NCI-H146 (cell line): ENCODE results near the gene SEMA4B.
"Not testable (repeated sequence)": the region's sequence is repeated elsewhere in the genome, so short reads cannot be mapped to it uniquely, and the experiment has no call there.

Source experiments
- DNase-seq: peaks from one replicate; lab custom pipeline; 2025; lab: John Stamatoyannopoulos, UW

SEMA4B gene

DNA sequence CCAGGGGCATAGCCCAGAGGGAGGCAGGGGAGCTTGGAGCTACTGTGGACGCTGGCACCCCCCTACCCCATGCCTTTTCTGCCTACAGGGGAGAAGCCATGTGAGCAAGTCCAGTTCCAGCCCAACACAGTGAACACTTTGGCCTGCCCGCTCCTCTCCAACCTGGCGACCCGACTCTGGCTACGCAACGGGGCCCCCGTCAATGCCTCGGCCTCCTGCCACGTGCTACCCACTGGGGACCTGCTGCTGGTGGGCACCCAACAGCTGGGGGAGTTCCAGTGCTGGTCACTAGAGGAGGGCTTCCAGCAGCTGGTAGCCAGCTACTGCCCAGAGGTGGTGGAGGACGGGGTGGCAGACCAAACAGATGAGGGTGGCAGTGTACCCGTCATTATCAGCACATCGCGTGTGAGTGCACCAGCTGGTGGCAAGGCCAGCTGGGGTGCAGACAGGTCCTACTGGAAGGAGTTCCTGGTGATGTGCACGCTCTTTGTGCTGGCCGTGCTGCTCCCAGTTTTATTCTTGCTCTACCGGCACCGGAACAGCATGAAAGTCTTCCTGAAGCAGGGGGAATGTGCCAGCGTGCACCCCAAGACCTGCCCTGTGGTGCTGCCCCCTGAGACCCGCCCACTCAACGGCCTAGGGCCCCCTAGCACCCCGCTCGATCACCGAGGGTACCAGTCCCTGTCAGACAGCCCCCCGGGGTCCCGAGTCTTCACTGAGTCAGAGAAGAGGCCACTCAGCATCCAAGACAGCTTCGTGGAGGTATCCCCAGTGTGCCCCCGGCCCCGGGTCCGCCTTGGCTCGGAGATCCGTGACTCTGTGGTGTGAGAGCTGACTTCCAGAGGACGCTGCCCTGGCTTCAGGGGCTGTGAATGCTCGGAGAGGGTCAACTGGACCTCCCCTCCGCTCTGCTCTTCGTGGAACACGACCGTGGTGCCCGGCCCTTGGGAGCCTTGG is 27.0 kb downstream of the SEMA4B start:
- no peak for DNase-seq

- DNase-seq = no peak
Measured at GRCh38 chr15:90228960-90229359, 27.8 kb downstream of the SEMA4B start.

- DNase-seq = no peak
Measured at GRCh38 chr15:90230071-90230494, 29.0 kb downstream of the SEMA4B start.

DNA sequence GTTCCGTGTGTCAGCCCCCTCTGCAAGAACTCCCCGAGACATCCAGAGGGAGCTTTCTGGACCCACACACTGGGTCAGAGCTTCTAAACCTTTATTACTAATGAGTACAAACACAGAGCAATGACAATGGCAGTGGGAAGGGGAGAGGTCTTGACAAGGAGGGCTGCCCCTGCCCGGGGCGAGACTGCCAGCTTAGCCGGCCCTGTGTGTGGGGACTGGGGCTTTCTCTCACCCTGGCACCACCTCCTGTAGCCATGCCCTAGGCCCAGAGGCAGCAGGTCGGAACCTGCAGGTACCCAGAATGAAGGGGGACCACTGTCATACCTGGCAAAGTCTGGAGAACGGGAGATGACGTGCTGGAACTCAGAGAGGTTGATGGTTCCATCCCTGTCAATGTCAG is 29.5 kb downstream of the SEMA4B start:
- no peak for DNase-seq

- DNase-seq = no peak
Measured at GRCh38 chr15:90231028-90232017, 30.2 kb downstream of the SEMA4B start.

- no peak for DNase-seq
Measured at GRCh38 chr15:90232196-90232595, 31.1 kb downstream of the SEMA4B start.

GRCh38 chr15:90232941-90233386 is 31.8 kb downstream of the SEMA4B start:
- DNase-seq = no peak

DNA sequence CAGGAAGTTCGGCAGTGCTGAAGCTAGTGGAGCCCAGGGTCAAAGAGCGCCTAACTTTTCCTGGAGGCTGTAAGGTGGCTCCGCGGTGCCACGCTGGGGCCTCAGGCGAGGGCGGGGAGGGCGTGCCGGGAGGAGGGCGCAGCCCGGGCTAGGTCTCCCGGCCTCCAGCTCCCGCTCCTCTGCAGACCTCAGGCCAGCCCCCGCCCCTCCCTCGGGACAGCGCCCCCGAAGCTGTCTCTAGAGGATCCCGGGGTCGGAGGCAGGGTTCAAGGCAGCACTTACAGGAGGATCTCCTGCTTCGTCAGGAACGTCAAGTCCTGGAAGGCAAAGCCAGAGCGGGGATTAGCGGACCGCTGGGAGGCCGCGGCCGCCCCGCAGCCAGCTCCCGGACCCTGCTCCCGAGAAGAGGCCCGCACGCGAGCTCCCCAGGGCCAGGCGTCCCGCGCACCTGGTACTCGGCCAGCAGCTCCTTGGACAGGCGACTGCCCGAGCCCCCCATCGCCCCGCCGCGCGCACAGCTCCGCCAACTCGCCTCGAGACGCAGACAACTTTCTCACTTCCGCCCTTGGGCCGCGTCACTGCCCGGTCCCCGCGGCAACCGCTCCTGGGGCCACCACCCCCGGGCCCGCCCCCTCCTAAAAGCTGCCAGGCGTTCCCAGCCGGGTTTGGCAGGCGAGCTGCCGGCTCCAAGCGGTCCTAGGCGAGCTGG is 32.4 kb downstream of the SEMA4B start, which contains the start of gene CIB1:
TSS of gene CIB1 (minus strand) at position 555 of the 709 bp plus-strand sequence. CDS start at position 499, 56 bp downstream.
- peak; percentile 88 for DNase-seq

GRCh38 chr15:90234096-90234988 is 33.2 kb downstream of the SEMA4B start, which contains the start of gene GDPGP1:
GDPGP1 (plus strand) TSS chr15:90234209; CDS start chr15:90240909, 6,700 bp downstream.
- no peak for DNase-seq

DNA sequence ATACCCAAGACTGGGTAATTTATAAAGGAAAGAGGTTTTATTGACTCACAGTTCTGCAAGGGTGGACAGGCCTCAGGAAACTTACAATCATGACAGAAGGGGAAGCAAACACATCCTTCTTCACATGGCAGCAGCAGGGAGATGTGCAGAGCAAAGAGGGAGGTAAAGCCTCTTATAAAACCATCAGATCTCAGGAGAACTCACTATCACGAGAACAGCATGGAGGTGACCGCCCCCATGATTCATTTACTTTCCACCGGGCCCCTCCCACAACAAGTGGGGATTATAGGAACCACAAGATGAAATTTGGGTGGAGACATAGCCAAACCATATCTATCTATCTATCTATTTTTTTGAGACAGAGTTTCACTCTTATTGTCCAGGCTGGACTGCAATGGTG is 38.2 kb downstream of the SEMA4B start:
- DNase-seq = no peak

GRCh38 chr15:90240856-90241255 is 39.7 kb downstream of the SEMA4B start:
- no peak for DNase-seq

DNA sequence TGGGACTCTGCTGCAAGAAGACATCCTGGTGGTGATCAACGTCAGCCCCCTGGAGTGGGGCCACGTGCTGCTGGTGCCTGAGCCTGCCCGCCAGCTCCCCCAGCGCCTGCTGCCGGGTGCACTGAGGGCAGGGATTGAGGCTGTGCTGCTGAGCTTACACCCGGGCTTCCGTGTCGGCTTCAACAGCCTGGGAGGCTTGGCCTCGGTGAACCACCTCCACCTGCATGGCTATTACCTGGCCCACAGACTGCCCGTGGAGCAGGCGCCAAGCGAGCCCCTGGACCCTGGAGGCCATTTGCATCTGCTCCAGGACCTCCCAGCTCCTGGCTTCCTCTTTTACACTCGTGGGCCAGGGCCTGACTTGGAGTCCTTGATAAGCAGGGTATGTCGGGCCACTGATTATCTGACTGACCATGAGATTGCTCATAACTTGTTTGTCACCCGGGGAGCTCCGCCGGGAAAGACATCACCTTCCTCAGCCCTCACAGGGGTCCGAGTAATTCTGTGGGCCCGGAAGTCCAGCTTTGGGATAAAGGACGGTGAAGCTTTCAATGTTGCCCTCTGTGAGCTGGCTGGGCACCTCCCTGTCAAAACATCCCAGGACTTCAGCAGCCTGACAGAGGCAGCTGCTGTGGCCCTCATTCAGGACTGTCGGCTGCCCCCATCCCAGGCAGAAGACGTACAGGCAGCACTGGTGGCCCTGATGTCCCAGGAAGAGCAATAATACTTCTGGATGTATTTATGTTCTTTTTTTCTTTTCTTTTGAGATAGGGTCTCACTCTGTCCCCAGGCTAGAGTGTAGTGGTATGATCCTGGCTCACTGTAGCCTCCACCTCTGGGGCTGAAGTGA is 40.4 kb downstream of the SEMA4B start:
- DNase-seq = no peak

DNA sequence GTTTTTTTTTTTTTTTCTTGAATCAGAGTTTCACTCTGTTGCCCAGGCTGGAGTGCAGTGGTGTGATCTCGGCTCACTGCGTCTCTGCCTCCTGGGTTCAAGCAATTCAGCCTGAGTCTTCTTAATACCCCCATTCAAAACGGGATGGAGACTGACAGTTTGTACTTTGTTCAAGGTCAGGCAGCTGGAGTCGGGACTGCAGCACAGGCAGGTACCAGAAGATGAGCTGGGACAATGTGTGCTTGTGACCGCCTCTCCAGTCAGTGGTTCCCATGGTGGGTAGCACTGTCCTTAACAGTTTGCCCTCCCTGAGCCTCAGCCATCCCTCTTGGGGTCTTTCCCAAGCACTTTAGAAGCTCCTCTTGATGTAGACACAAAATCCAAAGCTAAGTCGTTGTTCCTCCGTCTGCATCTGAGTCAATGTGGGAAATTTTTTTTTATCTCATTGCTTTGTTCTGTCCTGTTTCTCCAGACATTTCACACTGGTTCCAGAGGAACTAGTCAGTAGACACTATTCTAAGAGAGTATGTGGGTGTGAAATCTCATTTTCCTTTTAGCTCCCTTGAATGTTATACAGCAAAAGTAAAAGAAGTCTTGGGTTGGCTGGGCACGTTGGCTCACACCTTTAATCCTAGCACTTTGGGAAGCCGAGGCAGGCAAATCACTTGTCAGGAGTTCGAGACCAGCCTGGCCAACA is 43.0 kb downstream of the SEMA4B start:
- DNase-seq = no peak

DNA sequence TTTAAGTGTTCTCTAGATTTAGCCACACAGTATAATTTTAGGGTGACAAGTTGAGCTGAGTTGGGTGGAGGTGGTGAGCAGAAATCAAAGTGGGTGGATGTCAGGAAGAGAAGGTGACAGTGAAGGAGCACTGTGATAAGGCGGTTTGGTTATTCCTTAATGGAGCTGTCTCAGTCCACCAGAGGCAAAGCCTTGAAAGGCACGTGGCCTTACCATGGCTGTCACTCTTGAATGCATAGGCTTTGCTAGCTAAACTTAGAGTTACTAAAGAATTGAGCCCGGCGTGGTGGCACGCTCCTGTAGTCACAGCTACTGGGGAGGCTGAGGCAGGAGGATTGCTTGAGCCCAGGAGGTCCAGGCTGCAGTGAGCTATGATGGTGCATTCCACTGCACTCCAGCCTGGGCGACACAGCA is 47.7 kb downstream of the SEMA4B start:
- DNase-seq = no peak

DNA sequence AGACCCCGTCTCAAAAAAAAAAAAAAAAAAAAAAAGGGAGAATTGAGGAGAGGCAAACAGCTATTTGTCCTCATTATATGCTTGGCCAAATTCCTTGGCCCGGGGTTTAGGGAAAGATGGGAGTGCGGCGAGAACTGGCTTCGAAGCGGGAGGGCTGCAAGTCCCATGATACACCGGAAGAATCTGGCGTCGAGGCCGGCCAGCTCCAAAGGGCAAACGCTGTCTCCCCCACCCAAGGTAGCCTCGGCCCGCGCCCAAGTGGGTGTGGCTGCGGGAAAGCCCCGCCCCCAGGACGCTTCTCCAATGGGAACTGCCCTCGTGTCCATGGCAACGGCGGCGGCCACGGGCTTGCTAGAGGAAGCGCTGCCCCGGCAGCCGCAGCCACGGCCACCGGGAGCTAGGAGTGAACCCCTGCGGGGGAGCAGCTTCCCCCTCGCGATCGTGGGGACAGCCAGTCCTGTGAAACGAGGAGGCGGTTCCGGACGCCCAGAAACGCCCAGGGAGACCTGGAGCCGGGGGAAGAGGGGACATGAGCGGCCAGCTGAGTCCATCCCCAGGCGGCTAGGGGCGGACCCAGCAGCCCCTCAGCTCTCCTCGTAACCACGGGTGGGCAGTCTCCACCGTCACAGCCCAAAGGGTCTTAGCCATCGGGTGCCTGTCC is 48.2 kb downstream of the SEMA4B start, which contains the start of gene TTLL13:
TSS of gene TTLL13 (plus strand) at position 354 of the 661 bp plus-strand sequence. CDS start 1,075 bp downstream, outside the sequence.
- peak; percentile 92 for DNase-seq

DNA sequence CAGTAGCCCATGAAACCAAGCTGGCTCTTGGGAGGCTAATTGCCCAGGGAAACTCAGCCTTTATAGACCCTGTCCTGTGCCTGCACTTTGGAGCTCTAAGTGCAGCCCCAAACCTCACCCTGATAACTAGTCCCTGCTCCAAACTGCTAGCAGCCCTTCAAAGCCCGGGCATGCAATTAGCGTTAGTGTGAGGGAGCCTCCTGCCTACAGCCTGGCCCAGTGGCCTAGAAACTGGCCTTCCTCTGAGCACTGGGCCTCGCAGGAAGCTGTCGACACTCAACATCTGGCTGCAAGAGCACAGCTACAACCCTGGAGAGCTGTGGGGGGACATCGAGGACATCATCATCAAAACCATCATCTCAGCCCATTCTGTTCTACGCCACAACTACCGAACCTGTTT is 56.6 kb downstream of the SEMA4B start:
- DNase-seq = no peak

DNA sequence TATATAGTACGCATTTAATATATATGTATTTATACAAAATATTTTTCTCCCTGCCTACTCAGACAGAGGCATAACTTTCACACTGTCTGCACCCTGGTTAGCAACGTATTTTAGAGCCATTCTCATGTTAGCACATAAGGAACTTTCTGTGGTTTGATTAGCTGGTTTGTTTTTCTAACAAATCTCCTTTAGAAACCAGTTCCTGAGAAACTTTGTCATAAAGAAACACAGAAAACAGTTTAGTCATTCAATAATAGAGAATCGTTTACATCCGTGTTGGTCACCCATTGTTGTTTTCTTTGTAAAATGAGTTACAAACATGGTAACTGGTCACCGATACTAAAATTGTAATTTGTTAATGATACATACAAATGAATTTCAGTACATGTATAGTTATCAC is 58.4 kb downstream of the SEMA4B start:
- DNase-seq = no peak

- DNase-seq = not testable (repeated sequence)
Measured at GRCh38 chr15:90260731-90261130, 59.6 kb downstream of the SEMA4B start.
